Ovary (tissue), 3 donors: ENCODE results near the gene MMP25.

ENCODE experiments used
- CTCF ChIP-seq, 3 donors: fragments of 450-650 bp in 2 of 3; fragments of 200-600 bp in 1 of 3; IDR thresholded peaks; one replicate each; pipeline versions ENCODE4 v1.5.1 to v1.8.0; 2016 to 2022; ENCODE audit warnings: antibody characterized with exemption in 3 of 3, mild to moderate bottlenecking in 1 of 3
- EP300 ChIP-seq: sonication (generic); formaldehyde crosslinking; IDR thresholded peaks from one replicate; pipeline ENCODE4 v1.6.1; 2017; ENCODE audit warnings: antibody characterized with exemption
- POLR2A ChIP-seq: fragments of 450-650 bp; IDR thresholded peaks from one replicate; pipeline ENCODE4 v1.6.1; 2017; ENCODE audit warnings: antibody characterized with exemption, mild to moderate bottlenecking, moderate library complexity
- donor health status: DM: no; HTN: no; CAD: no.

DNA sequence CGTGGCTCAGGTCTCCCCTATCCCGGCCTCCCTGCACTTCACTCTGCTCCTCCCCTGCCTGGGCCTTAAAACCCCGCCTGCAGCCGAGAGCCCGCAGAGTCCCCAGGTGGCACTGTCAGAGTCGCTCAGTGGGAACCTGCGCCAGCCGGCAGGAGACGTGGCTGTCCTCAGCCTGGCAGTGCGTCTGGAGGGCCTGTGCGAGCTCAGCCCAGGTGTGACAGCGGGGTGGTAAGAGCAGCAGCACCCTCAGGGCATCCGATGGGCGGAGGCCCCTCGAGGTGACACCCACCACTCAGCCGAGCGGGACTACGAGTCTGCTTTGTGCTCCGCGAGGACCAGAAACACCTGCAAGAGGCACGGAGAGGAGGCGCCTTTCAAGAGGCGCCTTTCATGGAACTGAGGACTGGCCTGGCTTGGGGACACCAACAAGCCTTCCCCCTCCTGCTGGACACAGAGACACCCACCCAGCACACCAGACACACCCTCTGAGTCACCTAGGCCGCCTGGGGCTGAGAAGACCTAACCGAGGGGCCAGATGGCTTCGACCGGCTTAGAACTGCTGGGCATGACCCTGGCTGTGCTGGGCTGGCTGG lies 33.4 kb upstream of the MMP25 start, which contains the start of gene CLDN9:
- TF ChIP-seq CTCF (IDR thresholded peaks at IDR 0.05) (no peak), EP300 (no peak), POLR2A (no peak)
